GM12801 (cell line): ENCODE measurements around the gene GXYLT2.

Experiments used
- TF ChIP-seq, protein P1 (sequence below): IDR thresholded peaks from one replicate; pipeline ENCODE4 v1.5.1; 2011; ENCODE audit warnings: control low read depth; ENCODE audit not compliant: insufficient read length; ENCODE audit errors: extremely low read depth

Gene GXYLT2

DNA sequence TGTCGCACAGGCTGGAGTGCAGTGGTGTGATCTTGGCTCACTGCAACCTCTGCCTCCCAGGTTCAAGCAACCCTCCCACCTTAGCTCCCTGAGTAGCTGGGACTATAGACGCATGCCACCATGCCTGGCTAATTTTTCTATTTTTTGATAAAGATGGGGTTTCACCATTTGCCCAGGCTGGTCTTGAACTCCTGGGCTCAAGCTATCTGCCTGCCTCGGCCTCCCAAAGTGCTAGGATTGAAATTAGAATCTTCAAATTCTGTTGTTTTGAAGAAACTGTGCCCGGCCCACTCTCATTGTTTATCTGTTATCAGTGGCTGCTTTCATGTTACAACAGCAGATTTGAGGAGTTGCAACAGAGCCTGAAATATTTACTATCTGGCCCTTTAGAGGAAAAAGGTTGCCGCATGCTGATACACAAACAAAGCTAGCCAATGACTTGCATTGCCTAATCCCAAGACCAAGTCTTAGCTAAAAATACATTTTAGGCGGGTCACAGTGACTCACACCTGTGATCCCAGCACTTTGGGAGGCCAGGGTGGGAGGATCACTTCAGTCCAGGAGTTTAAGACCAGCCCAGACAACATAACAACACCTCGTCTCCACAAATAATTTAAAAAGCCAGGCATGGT lies 65.6 kb downstream of the GXYLT2 start:
- TF ChIP-seq, protein P1, sequence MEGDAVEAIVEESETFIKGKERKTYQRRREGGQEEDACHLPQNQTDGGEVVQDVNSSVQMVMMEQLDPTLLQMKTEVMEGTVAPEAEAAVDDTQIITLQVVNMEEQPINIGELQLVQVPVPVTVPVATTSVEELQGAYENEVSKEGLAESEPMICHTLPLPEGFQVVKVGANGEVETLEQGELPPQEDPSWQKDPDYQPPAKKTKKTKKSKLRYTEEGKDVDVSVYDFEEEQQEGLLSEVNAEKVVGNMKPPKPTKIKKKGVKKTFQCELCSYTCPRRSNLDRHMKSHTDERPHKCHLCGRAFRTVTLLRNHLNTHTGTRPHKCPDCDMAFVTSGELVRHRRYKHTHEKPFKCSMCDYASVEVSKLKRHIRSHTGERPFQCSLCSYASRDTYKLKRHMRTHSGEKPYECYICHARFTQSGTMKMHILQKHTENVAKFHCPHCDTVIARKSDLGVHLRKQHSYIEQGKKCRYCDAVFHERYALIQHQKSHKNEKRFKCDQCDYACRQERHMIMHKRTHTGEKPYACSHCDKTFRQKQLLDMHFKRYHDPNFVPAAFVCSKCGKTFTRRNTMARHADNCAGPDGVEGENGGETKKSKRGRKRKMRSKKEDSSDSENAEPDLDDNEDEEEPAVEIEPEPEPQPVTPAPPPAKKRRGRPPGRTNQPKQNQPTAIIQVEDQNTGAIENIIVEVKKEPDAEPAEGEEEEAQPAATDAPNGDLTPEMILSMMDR: no peak

DNA sequence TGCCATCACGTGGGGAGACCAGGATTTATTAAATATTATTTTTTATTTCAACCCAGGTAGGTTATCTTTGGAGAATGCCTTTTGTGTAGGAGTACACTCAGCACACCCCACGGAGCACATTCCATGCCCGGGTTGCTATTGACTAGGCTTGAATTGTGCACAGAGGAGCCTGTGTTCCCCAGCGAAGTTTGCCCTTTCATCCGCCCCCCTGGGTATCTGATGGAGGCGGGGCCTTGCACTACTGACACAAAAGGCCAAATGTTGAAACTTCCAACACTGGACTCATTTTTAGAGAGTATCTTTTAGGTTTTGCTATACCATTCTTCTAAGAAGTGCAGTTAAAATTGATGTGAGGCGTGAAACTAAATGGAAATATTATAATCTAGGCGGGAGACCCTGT lies 69.5 kb downstream of the GXYLT2 start:
- TF ChIP-seq, protein P1: no peak

DNA sequence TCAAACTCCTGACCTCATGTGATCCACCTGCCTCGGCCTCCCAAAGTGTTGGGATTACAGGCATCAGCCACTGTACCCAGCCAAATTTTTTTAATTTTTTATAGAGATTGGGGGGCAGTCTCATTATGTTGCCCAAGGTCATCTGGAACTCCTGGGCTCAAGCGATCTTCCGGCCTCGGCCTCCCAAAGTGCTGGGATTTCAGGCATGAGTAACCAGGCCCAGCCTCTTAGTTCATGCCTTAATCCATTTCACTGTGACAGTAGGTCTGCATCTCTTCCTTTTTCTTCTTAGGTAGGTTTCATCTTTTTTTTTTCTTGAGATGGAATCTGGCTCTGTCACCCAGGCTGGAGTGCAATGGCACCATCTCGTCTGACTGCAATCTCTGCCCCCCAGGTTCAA lies 71.5 kb downstream of the GXYLT2 start:
- TF ChIP-seq, protein P1: no peak

DNA sequence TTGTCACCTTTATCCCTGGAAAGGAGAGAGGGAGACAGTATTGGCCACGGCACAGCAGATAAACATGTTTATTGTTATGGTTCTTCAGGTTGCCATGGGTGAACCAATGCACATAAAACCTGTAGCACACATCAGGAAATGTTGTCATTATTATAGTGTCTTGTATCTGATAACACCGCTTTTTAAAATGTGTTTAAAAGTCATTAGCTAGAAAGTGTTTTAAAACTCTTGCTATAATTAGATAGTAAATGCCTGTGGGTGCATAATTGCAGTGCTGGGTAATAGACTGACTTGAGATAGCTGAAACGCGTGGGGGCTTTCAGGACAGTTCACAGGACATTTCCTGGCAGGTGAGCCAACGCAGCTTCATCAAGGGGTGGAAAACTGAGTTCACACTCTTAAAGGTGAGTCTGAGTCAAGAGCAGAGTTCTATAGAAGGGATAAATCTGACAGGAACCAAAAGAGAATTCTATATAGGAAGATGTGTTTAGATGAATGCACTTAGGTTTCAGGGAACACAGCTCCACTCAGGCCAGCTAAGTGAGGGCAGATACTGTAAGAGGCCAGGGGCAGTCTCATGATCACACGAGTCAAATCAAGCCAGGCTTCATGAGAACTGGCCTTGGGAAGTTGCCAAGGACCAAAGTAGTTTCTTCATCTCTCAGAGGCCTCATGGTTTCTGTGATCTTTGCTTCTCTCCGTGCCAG lies 73.1 kb downstream of the GXYLT2 start:
- TF ChIP-seq, protein P1: no peak

DNA sequence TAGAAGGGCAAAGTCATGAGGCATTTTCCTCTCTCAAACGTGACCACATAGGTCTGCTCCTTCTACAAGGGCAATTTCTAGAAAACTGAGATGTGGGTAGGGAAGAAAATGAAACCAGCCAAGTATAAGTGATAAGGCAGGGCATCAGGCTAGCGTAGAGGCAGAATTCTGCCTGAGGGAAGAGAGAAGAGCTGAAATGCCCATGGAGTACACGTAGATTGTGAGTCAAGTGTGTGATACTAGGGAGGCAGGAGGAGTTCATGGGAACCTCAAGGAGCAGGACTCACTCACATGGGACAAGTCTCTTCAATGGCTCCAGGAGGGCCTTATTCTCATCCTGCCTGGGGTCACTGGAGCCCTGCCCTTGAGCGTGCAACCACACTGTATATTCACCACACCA lies 73.9 kb downstream of the GXYLT2 start:
- TF ChIP-seq, protein P1: no peak

- TF ChIP-seq, protein P1: no peak
These were observed 74.5 kb downstream of the GXYLT2 start for GRCh38 chr3:72962317-72962716.

DNA sequence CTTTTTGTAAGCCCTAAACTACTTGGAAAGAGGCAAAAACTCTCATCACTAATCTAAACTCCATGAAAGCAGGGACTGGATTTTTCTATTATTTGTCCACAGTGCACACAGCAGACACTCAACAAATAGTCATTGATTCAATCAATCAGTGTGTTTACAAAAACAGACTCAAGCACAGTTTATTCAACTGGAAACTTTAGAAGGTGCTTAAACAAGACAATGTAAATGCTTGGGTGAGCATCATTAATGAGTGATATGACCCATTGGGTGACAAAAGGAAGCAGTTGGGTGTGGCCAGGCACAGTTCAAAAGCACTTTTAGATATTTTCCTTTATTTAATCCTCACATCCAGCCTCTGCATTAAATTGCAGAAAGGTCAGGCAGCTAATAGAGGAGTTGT lies 76.8 kb downstream of the GXYLT2 start:
- TF ChIP-seq, protein P1: no peak
